ENCODE data around the gene MAPK14. TPM values are rescaled to one million over a fixed set of nuclear protein-coding genes. Genes with fewer than 3 reads are reported as not detected.

Gene MAPK14
- total RNA-seq, 1 donor from 2014 or later: 46.2 TPM

DNA sequence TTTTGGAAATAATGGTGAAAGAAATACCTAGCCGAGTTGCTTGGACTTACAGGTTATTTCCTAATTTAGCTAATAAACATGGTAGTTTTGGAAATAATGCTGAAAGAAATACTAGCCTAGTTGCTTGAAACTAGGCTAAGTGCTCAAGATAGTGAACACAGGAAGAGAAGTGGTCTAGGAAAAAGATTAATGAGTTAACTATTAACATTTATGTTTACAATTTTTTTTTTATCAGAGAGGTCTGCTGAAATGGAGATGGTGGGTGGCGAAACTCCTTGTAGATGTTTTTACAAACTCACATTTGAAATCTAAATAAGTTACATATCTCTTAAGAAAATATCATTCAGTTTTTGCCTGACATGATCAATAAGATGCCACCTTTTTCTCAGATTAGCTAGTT lies 39.2 kb downstream of the MAPK14 start:
- TF ChIP-seq, protein P1, sequence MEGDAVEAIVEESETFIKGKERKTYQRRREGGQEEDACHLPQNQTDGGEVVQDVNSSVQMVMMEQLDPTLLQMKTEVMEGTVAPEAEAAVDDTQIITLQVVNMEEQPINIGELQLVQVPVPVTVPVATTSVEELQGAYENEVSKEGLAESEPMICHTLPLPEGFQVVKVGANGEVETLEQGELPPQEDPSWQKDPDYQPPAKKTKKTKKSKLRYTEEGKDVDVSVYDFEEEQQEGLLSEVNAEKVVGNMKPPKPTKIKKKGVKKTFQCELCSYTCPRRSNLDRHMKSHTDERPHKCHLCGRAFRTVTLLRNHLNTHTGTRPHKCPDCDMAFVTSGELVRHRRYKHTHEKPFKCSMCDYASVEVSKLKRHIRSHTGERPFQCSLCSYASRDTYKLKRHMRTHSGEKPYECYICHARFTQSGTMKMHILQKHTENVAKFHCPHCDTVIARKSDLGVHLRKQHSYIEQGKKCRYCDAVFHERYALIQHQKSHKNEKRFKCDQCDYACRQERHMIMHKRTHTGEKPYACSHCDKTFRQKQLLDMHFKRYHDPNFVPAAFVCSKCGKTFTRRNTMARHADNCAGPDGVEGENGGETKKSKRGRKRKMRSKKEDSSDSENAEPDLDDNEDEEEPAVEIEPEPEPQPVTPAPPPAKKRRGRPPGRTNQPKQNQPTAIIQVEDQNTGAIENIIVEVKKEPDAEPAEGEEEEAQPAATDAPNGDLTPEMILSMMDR (IDR thresholded peaks at IDR 0.05; ENCODE audit: partially characterized antibody, unreplicated experiment): no peak
- Mint-ChIP-seq H3K27ac (ENCODE audit: unreplicated experiment) (no peak overlapping the region), H3K4me1 (ENCODE audit: low read depth, unreplicated experiment) (peaks cover 10% of the 10 kb centered on the region)

DNA sequence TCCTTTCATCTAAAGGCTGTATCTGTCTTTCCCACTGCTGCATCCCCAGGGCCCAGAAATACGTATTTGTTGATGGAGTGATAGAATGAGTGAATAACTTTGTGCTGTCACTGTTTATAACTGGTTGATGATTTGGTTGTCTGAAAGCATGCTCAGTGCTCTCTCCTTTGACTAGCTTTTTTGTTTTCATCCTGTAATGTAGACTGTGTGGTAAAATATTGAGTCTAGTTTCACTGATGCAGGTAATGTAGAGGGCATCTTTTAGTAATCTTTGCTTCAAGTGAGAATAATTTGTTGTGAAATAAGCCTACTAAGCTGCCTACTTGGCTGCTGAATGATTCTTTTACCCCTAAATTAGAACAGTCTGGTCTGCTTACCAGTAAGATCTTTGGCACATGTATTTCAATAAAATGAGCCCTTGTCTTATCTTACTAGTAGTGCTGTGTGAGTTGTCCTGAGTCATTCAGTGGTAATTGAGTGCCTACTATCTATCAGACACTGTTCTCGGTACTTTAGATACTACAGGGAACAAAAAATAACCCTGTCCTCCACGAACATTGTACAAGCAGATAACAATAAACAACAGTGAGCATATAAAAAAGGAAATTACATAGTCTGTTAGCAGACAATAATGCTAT lies 39.9 kb downstream of the MAPK14 start:
- Mint-ChIP-seq H3K36me3 (ENCODE audit: unreplicated experiment) (no peaks in the 10 kb centered on the region), H3K9me3 (ENCODE audit: unreplicated experiment) (no peaks in the 10 kb centered on the region), H3K4me3 (ENCODE audit: unreplicated experiment) (no peak overlapping the region), H3K4me1 (ENCODE audit: low read depth, unreplicated experiment) (peaks cover 10% of the 10 kb centered on the region), H3K27ac (ENCODE audit: unreplicated experiment) (no peak overlapping the region), H3K27me3 (ENCODE audit: unreplicated experiment) (no peaks in the 10 kb centered on the region)
- DNase-seq: no peak
- TF ChIP-seq, protein P1 (IDR thresholded peaks at IDR 0.05; ENCODE audit: partially characterized antibody, unreplicated experiment): no peak

More for the DNA sequence above, 39.2 kb downstream of the MAPK14 start:
- DNase-seq: no peak
- H3K4me3 Mint-ChIP-seq (ENCODE audit: unreplicated experiment): no peak overlapping the region
- no peaks in the 10 kb centered on the region for H3K27me3 Mint-ChIP-seq (ENCODE audit: unreplicated experiment)
- H3K36me3 Mint-ChIP-seq (ENCODE audit: unreplicated experiment): no peaks in the 10 kb centered on the region
- H3K9me3 Mint-ChIP-seq (ENCODE audit: unreplicated experiment): no peaks in the 10 kb centered on the region

DNA sequence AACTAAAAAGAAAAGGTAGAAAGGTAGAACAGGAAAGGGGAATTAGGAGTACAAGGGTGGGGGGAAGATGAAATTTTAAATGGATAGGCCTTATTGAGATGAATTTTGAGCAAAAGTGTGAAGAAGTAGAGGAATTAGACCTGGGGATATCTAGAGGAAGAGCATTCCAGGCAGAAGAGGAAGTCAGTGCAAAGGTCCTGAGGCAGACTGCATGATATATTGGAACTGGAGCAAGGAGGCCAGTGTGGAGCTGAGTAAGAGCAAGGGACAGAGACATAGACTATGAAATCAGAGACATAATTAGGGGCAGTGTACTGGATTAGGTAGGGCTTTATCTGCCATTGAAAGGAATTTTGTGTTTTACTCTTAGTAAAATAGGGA lies 40.4 kb downstream of the MAPK14 start:
- Mint-ChIP-seq H3K27me3 (ENCODE audit: unreplicated experiment) (no peaks in the 10 kb centered on the region), H3K9me3 (ENCODE audit: unreplicated experiment) (no peaks in the 10 kb centered on the region), H3K4me3 (ENCODE audit: unreplicated experiment) (no peak overlapping the region), H3K27ac (ENCODE audit: unreplicated experiment) (no peak overlapping the region), H3K4me1 (ENCODE audit: low read depth, unreplicated experiment) (peaks cover 10% of the 10 kb centered on the region), H3K36me3 (ENCODE audit: unreplicated experiment) (no peaks in the 10 kb centered on the region)
- TF ChIP-seq, protein P1 (IDR thresholded peaks at IDR 0.05; ENCODE audit: partially characterized antibody, unreplicated experiment): no peak
- no peak for DNase-seq

DNA sequence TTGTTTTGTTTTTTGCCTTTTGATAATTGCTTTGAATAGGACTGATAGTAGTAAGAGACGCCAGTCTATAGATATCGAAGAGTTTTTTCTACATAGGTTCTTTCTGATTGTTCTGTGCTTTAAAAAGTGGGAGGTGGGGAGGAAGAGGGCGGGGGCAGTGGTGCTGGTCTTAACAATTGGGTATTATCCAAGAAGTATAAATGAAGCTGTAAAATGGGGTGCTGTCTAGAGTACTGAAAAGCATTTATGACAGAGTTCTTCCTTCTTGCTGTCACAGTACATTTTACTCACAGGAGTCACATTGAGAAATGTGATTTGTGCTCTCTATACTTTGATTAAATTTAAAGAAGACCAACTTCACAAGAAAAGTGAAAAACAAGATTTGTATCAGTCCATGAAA lies 41.0 kb downstream of the MAPK14 start:
- Mint-ChIP-seq H3K9me3 (ENCODE audit: unreplicated experiment) (no peaks in the 10 kb centered on the region), H3K27ac (ENCODE audit: unreplicated experiment) (no peak overlapping the region)

DNA sequence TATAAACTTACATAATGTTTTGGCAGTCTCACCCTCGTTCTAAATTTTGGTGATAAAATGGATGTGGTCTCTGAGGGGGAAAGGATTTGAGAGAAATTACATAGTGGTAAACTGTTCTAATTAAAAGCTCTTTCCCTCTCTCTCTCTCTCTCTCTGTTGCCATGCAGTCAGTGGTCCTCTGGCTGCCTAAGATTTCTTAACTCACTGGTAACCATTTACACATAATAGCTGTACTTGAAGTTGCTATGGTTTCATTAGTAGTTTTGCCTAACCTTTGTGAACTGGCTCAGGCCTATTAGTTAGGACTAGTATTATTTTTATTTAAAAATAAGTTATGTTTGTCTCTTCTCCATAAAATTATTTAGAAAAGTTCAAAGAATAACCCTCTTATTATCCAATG lies 42.0 kb downstream of the MAPK14 start:
- TF ChIP-seq, protein P1 (IDR thresholded peaks at IDR 0.05; ENCODE audit: partially characterized antibody, unreplicated experiment): no peak
- no peak overlapping the region for H3K4me3 Mint-ChIP-seq (ENCODE audit: unreplicated experiment)
- no peak for DNase-seq
- no peaks in the 10 kb centered on the region for H3K27me3 Mint-ChIP-seq (ENCODE audit: unreplicated experiment)
- H3K4me1 Mint-ChIP-seq (ENCODE audit: low read depth, unreplicated experiment): peaks cover 5% of the 10 kb centered on the region
- H3K9me3 Mint-ChIP-seq (ENCODE audit: unreplicated experiment): no peaks in the 10 kb centered on the region
- no peak overlapping the region for H3K27ac Mint-ChIP-seq (ENCODE audit: unreplicated experiment)
- no peaks in the 10 kb centered on the region for H3K36me3 Mint-ChIP-seq (ENCODE audit: unreplicated experiment)

More for the DNA sequence above, 41.0 kb downstream of the MAPK14 start:
- TF ChIP-seq, protein P1 (IDR thresholded peaks at IDR 0.05; ENCODE audit: partially characterized antibody, unreplicated experiment): no peak
- no peaks in the 10 kb centered on the region for H3K36me3 Mint-ChIP-seq (ENCODE audit: unreplicated experiment)
- H3K27me3 Mint-ChIP-seq (ENCODE audit: unreplicated experiment): no peaks in the 10 kb centered on the region
- no peak overlapping the region for H3K4me3 Mint-ChIP-seq (ENCODE audit: unreplicated experiment)
- no peak for DNase-seq
- peaks cover 10% of the 10 kb centered on the region for H3K4me1 Mint-ChIP-seq (ENCODE audit: low read depth, unreplicated experiment)

Data from glutamatergic neuron (in vitro differentiated cells).